HG03175 (cell line): ENCODE results near the gene PAX9.

ENCODE experiments used
- ATAC-seq: cut with Tn5 transposase; IDR thresholded peaks from one replicate; pipeline ENCODE4 v1.9.1; 2021; ENCODE audit warnings: mild to moderate bottlenecking, moderate library complexity; ENCODE audit not compliant: unreplicated experiment

Gene PAX9

DNA sequence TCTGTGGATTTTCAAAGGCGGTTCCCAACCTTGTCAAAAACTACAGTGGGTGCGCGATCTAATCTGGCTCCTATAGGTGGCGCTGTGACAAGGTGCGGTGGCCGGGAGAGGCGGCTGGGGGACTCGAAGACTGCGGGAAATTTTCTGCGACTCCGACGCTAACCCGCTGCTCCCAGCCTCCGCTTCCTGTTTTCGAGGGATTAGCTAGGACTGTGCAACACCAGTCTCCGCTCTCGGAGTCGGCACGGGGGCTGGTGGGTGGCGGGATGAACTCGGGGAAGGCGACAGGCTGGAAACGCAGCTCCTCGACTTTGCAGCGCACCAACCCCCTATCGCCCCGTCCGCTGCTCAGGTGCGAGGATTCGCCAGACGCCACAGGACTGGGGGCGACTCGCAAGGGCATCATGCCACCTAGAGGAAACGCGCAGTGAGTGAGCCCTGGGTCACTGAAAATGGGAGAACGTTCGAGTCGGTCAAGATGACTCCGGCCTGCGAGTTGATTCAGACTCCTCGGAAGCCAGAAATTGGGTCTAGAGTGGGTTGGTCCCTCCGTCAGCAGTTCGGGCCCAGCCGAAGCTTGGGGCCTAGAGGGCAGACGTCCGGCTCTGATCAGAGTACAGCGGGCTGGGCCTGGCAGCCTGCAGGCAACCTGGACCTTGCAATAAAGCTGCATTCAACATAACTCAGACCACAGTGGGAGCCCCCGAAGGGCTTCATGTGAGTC lies 5.5 kb upstream of the PAX9 start:
- no peak for ATAC-seq

DNA sequence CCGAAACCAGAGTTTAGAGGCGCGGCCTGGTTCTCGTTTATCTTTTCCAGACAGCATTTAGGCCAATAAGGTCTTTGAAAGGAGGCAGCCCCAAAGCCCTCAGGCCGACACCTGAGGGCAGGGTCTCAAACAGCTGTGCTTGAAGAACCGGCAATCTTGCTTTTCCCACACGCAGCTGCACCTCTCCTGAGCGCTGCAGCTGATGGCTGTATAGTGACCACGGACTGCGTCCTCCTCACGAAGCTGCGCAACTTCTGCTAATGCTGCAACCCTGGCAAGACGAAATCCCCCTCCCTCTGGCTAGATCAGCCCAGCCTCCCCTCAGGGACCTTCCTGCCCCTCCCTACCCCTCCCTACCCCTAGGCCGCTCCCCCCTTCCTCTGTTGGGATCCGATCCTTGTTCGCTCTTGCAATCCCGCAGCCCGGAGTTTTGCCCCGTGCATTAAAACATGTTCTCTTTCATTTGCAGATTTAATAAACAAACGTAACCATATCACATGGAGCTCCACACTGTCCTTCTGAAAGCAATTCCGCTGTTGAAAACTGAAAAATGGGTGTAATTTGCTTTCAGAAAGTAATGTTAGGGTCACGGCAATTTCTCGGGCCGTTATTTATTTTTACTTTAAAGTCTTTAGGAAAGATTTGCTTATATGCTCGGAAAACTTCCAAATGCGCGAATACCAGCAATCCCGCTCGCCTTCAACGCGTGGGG lies 4.8 kb upstream of the PAX9 start:
- no peak for ATAC-seq

GRCh38 chr14:36657399-36658122 lies 4.1 kb upstream of the PAX9 start:
- ATAC-seq = no peak

- no peak for ATAC-seq
These were observed 3.3 kb upstream of the PAX9 start for GRCh38 chr14:36658123-36659009.

DNA sequence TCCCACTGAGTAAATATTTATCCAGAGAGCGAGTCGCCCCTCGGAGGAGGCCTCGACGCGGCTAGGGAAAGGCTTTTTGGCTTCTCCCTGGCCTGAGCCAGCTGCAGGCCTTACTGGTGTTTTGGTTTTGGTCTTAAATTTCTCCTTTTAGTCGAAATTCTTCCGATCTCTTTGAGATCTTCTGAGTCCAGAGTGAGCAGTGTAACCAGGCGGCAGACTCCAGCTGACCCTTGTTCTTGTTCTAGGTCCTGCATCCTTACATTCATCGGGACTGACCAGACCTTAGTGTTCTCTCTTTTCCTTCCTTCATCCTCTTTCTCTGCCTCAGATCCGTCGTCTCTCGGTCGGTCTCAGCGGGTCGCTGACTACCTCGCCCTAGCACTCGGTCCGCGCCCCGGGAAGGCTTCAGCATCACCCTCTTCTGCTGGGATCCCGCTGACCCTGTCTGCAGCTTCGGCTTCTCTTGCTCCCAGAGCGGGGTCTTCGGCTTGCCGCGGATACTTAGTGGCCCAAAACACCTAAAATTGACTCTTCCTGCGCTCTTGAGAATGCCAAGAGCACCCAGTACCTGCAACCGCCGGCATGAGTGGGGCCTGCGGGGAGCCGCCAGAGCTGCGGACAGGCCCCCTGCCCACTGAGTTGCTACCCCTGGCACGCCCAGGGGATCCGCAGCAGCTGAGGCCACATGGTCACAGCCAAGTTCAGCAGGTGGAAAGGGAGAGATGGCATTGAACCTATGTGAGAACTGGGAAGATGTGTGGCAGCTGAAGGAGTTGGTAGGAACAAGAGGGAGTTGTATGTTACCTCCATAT lies 2.4 kb upstream of the PAX9 start:
- no peak for ATAC-seq

DNA sequence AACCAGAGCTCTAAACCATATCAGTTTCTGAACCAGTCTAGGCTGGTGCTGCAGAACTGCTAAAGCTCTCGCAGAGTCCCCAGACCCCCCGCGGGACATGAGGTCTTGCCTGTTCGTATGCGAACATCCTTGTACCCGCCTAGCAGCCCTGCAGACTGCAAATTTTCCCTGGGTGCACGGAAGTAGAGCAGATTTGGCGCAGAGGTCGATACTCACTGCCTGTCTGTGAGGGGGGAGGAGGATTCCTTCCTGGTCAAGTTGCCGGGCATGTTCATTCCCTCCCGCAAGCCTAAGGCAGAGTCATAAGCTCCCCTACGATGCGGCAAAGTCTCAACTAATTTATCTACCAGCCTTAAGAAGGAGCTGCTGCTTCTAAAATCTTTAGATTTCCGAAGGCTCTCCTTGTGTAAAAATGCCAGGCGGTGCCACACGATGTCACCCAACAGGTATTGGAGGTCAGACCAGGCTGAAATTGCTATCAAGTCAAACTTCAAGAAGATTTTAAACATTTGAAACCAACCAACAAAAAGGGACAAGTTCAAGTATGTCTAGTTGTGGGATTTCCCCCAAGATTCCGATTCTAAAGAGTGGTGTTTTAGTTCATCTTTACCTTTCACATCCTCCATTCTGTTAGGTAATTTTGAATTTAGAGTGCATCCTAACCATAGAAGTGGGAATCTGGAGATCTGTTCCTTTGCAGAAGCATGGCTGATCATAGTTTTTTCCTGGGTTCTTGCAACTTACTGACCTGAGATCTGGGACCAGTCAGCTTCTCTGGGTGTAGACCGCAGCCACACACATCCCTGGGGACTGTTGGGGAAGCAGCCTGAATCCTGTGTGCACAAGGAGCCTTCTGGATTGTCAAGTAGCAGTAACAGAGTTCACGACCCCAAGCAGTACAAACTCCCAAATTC lies 1.6 kb upstream of the PAX9 start:
- ATAC-seq = no peak

DNA sequence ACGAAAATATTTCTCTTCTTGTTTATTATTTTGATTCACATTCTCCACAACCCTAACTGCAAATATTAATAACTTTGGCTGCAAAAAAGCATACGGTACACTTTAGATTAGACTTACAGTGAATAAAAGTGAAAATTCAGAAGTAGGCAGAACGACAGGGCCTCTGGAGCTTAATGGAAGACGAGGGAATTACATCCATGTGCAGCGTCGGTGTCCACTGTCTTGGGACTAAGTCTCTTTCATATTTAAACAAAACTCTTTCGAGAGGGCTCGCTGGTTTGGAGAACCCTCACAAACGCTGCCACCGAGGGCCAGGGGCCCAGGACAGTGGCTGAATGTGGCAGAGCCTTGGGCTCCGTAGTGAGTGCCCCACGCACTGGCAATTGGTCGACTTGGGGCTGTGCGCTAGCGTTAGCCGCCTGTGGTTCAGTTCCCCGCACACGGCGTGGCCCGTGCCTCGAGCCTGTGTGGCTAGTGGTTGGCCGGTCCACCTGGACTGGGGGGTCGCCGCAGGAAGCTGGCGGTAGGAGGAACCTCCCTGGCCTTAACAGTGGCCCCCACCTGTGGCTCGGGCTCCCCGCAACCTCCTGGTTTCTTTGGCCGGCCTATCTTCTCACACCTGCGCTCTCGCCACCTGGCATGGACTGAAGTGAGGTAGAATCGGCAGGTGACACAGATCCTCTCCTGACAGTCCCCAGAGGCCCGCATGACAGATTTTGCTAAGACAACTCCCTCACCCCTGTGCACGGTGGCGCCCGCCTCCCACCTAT lies 739 bp upstream of the PAX9 start:
- ATAC-seq = no peak

GRCh38 chr14:36662258-36662542 lies 540 bp downstream of the PAX9 start:
- no peak for ATAC-seq

- no peak for ATAC-seq
These were observed 1.1 kb downstream of the PAX9 start for GRCh38 chr14:36662543-36663403.

DNA sequence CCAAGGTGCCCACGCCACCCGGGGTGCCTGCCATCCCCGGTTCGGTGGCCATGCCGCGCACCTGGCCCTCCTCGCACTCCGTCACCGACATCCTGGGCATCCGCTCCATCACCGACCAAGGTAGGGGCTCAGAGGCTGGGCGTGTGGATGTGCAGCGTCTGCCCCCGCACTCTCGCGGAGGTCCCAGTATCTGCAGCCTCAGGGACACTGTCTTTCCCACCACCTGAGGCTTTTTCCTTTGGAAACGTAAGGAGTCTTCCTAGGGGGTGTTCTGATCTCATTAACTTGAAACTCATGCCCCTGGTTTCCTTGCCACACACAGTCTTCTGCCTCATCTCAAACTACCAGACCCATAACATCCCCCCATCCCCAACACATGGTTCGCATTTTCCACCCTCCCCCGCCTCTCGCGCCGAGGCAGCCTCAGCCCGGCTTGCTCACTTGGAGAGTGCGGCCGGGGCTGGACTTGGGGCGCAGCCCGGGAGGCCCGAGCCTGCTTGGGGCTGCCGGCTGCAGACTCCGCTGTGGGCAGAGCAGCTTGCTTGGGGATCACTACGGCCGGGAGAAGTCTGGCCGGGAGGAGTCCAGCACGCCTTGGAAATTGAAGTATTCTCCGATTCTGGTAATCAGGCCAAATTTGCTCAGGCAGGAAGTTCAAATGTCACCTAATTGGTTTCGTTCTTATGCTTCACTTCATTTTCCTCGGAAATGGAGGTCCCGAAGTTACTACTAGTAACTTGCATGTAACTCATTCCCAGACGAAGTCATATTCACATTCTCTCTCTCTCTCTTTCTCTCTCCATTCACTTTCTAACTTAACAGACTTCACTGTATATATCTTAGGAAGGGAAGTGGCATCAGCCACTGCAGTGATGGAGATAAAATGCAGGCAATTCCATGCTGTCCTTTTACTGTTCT lies 2.0 kb downstream of the PAX9 start:
- no peak for ATAC-seq

GRCh38 chr14:36664322-36665193 lies 2.9 kb downstream of the PAX9 start:
- ATAC-seq = no peak

DNA sequence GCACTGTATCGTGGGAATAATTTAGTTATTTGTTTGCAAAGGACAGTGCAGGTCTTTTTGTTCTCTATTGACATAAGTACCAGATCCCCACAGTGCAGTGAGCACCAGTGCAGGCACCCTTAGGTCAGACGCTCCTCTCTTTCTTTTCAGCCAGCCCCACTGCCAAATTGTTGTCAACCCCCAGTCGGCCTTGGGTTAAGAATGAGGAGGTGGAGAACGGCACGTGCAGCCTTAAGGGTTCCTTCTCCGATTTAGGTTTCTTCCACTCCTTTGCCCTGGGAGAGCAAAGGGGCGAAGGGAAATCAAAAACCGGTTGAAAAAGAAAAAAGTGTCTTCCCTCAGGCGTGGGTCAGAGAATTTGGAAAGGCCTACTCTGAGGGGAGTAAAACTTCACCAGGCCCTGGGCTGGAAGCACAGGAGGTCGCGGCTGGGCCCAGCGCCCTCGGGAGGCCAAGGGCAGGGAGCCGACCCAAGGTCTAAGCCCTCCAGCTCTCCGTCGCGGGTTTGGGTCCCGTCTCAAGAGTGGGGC lies 4.3 kb downstream of the PAX9 start:
- ATAC-seq = no peak

GRCh38 chr14:36666416-36667206 lies 5.0 kb downstream of the PAX9 start:
- no peak for ATAC-seq

DNA sequence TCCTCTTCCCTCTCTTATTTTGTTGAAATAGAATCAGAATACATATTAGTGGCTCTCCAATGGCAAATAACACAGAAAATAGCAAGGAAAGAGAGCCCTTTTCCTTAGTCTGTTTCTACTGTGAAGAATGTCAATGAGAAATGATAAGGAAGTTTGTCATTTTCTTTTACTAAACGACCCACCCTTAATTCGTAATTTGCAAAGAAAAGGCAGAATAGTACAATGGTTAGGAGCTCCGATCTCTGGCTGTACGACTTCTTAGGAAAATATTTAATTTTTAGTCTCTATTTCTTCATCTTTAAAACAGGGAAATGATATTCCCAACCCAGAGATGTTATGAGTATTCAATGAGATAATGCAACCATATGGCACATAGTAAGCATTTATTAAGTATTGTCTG lies 6.0 kb downstream of the PAX9 start:
- no peak for ATAC-seq

DNA sequence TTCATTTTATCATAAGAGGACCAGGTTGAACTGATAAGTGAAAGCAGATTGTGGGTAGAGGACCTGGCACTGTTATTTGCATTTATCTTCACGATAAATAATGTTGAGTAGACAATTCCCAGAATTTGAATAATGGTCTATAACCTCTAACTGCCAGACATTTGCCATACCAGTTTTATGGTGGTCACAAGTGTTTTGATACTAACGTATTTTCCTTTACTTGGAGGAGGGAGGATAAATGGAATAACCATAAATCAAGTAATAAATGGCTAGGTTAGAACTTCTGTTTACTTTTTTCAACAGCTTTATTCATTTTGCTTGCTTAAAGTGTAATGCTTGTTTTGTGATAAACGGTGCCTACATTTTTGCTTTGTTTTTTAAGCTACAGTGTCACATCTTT lies 9.5 kb downstream of the PAX9 start:
- ATAC-seq = no peak
